ENCODE results near the gene TTC22.

DNA sequence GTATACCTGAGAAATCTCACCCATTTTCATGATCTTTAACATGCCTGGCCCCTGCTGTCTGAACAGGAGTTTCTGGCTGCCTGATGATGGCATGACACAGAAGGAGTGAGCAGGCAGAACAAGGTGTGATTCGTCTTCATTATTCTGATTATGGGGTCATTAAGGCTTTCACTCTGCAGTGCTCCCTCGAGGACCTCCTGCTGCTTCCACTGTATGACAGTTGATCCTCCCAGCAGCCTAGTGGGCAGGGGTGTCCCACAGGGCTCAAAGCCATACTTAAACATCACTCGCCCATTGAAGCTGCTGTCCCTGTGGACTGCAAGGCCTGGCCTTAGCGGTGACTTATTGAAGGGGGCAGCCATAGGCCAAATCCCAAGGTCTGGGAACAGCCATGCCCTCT lies 24.1 kb downstream of the TTC22 start:
- TF ChIP-seq, protein P1, sequence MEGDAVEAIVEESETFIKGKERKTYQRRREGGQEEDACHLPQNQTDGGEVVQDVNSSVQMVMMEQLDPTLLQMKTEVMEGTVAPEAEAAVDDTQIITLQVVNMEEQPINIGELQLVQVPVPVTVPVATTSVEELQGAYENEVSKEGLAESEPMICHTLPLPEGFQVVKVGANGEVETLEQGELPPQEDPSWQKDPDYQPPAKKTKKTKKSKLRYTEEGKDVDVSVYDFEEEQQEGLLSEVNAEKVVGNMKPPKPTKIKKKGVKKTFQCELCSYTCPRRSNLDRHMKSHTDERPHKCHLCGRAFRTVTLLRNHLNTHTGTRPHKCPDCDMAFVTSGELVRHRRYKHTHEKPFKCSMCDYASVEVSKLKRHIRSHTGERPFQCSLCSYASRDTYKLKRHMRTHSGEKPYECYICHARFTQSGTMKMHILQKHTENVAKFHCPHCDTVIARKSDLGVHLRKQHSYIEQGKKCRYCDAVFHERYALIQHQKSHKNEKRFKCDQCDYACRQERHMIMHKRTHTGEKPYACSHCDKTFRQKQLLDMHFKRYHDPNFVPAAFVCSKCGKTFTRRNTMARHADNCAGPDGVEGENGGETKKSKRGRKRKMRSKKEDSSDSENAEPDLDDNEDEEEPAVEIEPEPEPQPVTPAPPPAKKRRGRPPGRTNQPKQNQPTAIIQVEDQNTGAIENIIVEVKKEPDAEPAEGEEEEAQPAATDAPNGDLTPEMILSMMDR (conservative IDR thresholded peaks at IDR 0.05; ENCODE audit: low read depth, low read length), result no peak
- TF ChIP-seq POLR2A (IDR thresholded peaks at IDR 0.05; ENCODE audit: low read depth, low read length) (no peak), CEBPB (IDR thresholded peaks at IDR 0.05; ENCODE audit: low read depth, low read length) (no peak)

Measured in IMR-90 (cell line).